Activated naive CD8-positive, alpha-beta T cell treated with anti-CD3 and anti-CD28 coated beads, Interleukin-2, amount 10 ng/mL, durations not matched to agents 7 days and 5 days (primary cell): ENCODE data around the gene SP9. TPM values are rescaled to one million over a fixed set of nuclear protein-coding genes. Genes with fewer than 3 reads are reported as not detected.

Experiments
- ATAC-seq: fragments of 150-1000 bp; cut with Tn5 transposase; one replicate; pipeline ENCODE4 v1.10.0; 2021; ENCODE audit warnings: low read depth, moderate library complexity
- POLR2A ChIA-PET: fragments of 350-600 bp; sonication (Branson Sonifier 250); formaldehyde crosslinking; loops from one replicate; lab custom pipeline; 2021; ENCODE audit warnings: antibody characterized with exemption; lab: Charles Lee
- DNase-seq: peaks from one replicate; pipeline ENCODE4 v3.0.0; 2021
- H3K27ac Mint-ChIP-seq: one replicate; pipeline ENCODE4 v1.8.0; 2022; ENCODE audit warnings: mild to moderate bottlenecking, mixed read lengths
- H3K27me3 Mint-ChIP-seq: one replicate; pipeline ENCODE4 v1.8.0; 2022; ENCODE audit warnings: mild to moderate bottlenecking, moderate library complexity, mixed read lengths
- H3K36me3 Mint-ChIP-seq: one replicate; pipeline ENCODE4 v1.8.0; 2021; ENCODE audit warnings: mild to moderate bottlenecking, mixed read lengths
- H3K4me1 Mint-ChIP-seq: one replicate; pipeline ENCODE4 v1.8.0; 2021; ENCODE audit warnings: mixed read lengths
- H3K4me3 Mint-ChIP-seq: one replicate; pipeline ENCODE4 v1.8.0; 2022; ENCODE audit warnings: mild to moderate bottlenecking, moderate library complexity, mixed read lengths
- H3K9me3 Mint-ChIP-seq: one replicate; pipeline ENCODE4 v1.8.0; 2021; ENCODE audit warnings: mixed read lengths
- total RNA-seq, 2 experiments: library from RNA; stranded (reverse); gene quantifications; one replicate each; pipeline ENCODE4 v1.2.3, GENCODE V29; 2021

Gene SP9
- total RNA-seq, 2 experiments from 2014 or later: not detected

DNA sequence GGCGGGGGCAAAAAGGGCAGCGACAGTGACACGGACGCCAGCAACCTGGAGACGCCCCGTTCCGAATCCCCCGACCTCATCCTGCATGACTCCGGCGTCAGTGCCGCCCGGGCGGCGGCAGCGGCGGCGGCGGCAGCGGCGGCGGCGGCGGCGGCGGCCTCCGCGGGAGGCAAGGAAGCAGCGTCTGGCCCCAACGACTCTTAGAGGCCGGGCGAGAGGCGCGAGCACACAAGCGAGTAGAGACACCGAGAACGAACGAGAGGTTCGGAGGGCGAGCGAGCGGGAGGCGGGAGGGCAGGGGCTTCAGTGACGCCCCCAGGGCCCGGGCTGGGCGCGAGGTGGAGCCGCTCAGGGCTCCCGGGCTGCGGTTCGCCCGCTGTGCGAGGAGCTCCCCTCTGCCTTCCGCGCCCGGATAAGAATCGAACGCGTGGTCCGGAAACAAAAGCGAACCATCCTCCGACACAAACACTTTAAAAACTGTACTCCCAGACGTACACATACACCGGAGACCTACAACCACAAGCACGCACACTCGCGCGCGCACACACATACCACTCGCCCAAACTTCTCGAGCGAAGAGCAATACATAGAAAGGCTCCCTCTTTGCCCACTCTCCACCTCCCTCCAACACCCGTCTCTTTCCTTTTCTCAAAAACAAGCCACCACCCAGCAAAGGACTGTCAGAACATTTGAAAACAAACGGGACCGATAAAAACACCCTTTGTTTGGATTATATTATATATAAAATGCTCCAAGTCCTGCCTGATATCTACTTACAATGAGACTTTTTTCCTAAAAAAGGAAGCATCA lies 2.8 kb downstream of the SP9 start:
- Mint-ChIP-seq H3K4me1 (peaks cover 37% of the 10 kb centered on the region), H3K27me3 (peaks cover 69% of the 10 kb centered on the region), H3K4me3 (peak overlapping the region; percentile 76), H3K27ac (peak overlapping the region; percentile 81), H3K36me3 (peaks cover 1% of the 10 kb centered on the region), H3K9me3 (no peaks in the 10 kb centered on the region)
- ATAC-seq: peak; percentile 21
- POLR2A ChIA-PET: no interaction called here
- peak; percentile 67 for DNase-seq

DNA sequence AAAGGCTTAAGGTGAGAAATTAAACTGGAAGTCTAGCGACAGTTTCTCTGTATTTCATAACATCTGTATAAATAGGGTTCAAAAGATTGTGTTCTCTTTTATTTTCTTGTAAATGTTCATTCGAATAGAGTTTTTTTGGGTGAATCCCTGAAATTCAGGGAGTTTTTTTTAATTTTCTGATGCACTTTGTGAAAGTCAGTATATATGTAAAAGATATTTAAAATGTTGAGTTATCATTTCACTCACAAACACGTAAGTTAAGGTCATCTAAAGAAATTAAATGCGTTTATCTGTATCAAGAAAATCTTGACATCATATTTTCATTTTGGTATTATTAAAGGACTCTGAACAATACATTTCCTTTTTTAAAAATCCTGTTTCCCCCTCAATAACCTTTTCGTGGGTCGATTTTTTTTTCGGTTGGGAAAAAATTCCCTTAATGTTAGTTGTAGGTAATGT lies 3.4 kb downstream of the SP9 start:
- no peaks in the 10 kb centered on the region for H3K9me3 Mint-ChIP-seq
- H3K36me3 Mint-ChIP-seq: peaks cover 1% of the 10 kb centered on the region
- H3K27ac Mint-ChIP-seq: peak overlapping the region; percentile 81
- no peak for ATAC-seq
- POLR2A ChIA-PET: no interaction called here
- H3K27me3 Mint-ChIP-seq: peaks cover 69% of the 10 kb centered on the region
- peaks cover 36% of the 10 kb centered on the region for H3K4me1 Mint-ChIP-seq
- H3K4me3 Mint-ChIP-seq: peak overlapping the region; percentile 76
- DNase-seq: no peak

DNA sequence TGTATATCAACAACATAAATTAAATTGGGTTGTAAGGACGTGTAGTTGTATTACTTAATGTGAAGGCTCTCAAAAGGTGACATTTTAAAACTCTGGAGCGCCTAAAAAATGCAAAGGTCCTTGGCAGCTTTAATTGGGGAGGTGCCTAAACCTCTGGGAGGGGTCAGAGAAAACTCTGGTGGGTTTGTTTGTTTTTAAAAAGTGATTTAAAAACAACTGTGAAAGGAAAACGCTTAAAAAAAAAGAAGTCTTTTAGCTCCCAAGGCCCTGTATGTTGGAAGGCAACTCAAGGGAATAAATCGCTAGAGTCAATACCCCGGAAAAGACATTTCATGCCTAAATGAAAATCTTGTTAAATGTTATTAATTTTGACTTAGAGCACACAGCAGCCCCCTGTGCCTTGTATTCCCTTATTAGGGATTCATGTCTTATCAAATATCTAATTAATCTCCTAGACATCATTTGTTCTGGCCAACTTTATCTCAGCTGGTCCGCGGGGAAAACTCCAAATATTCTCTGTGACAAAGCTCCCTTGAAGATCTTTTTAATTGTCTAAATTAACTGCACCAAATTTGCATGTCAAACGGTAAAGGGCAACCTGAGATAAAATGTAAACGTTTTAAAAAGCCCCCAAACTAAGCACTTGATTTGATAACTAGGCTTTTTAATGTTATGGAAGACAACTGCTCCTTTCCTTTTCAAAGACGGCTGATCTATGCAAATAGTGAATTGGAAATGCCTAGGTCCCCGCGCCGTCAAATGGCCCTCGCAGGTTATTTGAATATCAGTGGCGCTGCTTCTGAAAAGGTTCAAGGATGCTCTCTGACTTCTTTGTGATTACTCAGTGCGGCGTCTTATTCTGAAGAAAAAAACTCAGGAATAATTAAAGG lies 4.2 kb downstream of the SP9 start:
- ATAC-seq (no peak), DNase-seq (no peak)
- H3K27me3 Mint-ChIP-seq: peaks cover 67% of the 10 kb centered on the region
- POLR2A ChIA-PET: no interaction called here
- peaks cover 35% of the 10 kb centered on the region for H3K4me1 Mint-ChIP-seq
- H3K9me3 Mint-ChIP-seq: no peaks in the 10 kb centered on the region
- no peak overlapping the region for H3K27ac Mint-ChIP-seq
- H3K36me3 Mint-ChIP-seq: peaks cover 1% of the 10 kb centered on the region
- no peak overlapping the region for H3K4me3 Mint-ChIP-seq

DNA sequence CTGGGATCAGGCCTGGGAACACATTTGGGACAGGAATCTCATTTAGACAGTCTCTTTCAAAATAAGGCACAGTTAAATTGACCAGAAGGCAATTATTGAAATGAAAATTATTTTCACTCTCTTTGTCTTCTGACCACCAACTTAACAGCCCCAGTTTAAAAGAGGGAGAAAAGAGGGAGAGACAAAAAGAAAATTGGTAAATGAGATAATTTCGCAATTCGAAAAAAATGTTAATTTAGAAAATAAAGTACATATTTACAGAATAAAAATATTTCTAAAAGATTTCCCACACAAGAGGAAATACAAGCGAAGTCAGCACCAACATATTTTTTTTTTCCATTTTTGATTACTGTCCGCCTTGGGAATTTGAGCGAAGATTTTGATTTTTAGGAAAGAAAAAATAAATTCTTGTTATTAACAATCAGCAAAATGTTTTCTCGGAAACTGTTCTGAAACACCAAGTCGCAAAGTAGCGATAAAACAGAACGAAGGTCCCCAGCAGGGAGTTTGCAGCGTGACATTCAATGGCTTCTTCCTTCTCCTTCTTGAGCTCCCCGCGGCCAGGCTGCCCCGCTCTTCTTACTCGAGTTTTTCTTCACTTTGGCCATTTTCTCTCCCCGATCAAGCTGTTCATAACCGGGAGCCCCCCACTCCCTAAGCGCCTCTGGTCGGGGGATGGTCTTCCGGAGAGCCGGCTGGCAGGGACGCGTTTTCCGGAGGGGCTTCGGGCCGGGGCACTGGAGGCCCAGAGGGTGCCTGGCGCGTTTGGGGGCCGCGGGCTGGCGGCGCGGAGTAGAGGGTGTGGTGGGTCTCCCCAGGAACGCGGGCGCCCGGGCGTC lies 5.0 kb downstream of the SP9 start:
- peaks cover 36% of the 10 kb centered on the region for H3K4me1 Mint-ChIP-seq

DNA sequence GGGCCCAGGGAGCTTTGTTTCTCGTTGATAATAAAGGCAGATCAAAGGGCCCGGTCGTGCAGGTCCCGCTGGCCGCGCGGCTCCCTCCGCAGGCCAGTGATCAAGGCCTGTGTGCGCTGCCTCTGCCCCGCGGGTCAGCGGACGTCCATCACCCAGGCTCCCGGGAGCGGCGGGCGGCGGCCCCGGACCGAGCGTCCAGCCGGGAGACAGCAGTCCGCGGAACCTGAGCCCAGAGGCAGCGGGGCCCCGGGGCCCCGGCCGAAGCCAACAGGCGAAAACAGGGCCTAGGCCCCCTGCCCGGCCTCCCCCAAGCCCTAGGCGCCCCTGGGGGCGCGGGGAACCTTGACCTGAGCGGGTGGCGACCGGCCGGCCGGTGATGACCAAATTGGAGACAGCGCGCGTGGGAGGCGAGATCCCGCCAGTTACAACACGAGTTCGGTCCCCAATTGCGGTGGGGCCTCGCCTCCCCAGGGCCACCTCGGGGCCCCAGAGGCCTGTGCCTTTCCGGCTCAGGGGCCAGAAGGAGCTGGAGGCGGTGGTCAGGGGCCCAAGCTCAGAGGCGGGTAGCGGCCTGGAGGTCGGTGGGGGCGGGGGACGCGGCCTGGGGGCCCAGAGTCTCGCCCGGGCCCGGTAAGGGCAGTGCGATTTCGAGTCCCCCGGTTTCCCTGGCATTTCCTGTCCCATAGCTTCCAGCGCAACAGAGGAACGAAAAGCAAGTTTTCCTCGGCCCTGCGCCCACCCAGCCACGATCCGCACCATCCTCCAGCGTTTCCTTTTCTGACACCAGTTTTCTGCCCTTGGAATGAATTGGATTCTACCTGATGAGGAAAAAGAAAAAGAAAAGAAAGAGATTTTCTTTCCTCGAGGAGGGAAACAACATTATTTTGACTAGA lies 5.9 kb downstream of the SP9 start:
- Mint-ChIP-seq H3K4me1 (peaks cover 33% of the 10 kb centered on the region), H3K27ac (no peak overlapping the region), H3K36me3 (peaks cover 3% of the 10 kb centered on the region), H3K4me3 (peak overlapping the region; percentile 80), H3K27me3 (peaks cover 72% of the 10 kb centered on the region), H3K9me3 (no peaks in the 10 kb centered on the region)
- no peak for ATAC-seq
- POLR2A ChIA-PET: interaction anchor here (0.6 kb wide), 1 partner anchor 1018 kb away, joined by 7 read pairs; no protein-coding TSS in a partner anchor
- no peak for DNase-seq

More for the DNA sequence above, 5.0 kb downstream of the SP9 start:
- Mint-ChIP-seq H3K9me3 (no peaks in the 10 kb centered on the region), H3K27ac (no peak overlapping the region), H3K27me3 (peaks cover 70% of the 10 kb centered on the region), H3K36me3 (peaks cover 1% of the 10 kb centered on the region), H3K4me3 (peak overlapping the region; percentile 52)
- DNase-seq (no peak), ATAC-seq (no peak)
- POLR2A ChIA-PET: no interaction called here

DNA sequence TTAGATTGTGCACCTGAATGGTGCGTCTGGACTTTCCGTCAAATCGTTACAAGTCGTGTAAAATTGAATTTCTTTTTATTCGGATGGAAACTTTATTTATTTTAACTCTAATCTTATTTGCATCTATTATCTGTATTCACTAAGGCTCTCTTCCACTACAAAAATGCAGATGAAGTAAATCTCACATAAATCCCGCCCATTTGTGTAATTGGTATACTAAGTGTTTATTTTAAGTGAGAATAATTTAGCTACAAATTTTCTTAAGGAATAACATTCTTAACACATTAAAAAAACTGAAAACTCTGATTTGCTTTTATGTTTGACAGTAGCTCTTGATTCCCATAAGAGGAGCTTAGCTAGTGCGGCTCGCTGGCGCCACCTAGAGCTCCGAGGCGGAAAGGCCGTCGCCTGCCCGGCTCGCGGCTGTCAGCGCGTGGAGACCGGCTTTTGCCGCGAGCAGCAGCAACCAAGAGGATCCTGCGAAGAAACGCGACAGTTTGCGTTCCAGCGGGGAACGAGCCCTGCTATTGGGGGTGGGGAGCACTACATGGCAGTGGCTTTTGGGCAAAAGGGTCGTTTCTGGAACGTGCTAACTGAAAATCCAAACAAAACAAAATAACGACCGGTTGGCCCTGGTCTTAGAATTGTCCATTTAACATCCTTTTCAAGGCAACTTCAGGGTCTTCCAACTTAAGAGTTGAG lies 6.7 kb downstream of the SP9 start:
- Mint-ChIP-seq H3K27ac (no peak overlapping the region), H3K4me1 (peaks cover 33% of the 10 kb centered on the region), H3K4me3 (peak overlapping the region; percentile 80), H3K36me3 (peaks cover 3% of the 10 kb centered on the region), H3K9me3 (no peaks in the 10 kb centered on the region), H3K27me3 (peaks cover 74% of the 10 kb centered on the region)
- peak; percentile 71 for ATAC-seq
- POLR2A ChIA-PET: interaction anchor here (0.6 kb wide), 1 partner anchor 1019 kb away, joined by 7 read pairs; no protein-coding TSS in a partner anchor
- peak; percentile 92 for DNase-seq

DNA sequence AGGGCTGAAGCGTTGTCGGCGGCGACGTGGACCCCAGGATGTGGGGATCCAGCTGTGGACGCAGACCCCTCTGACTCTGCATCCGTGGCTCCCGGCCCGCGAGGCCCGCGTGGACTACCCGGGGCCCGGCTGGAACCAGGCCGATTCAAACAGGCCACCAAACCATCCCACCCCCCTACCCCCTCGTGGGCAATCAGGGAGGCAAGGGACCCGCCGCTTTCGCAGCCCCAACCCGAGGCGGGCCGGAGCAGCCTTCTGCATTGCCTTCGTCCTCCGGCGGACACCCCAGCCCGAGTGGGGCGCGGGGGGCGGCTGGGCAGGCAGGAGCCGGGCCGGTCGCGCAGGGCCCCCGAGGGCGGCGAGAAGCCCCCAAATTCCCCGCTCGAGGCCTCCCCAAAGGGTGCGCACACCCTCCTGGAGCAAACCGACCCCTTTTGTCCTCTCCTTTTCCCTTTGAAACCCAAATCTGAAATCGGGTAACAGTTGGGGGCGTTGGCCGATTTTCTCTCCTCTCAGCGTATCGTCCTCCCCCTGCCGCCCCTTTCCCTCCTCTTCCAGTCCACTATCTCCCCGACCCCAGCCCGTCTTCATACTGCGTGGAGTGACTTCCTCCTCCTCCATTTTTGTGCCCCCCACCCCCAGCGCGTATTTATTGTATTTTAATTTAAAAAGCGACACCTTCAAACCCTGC lies 7.4 kb downstream of the SP9 start:
- POLR2A ChIA-PET: no interaction called here
- peak overlapping the region; percentile 72 for H3K4me3 Mint-ChIP-seq
- H3K27ac Mint-ChIP-seq: no peak overlapping the region
- peaks cover 3% of the 10 kb centered on the region for H3K36me3 Mint-ChIP-seq
- DNase-seq (peak; percentile 58), ATAC-seq (peak; percentile 2)
- peaks cover 33% of the 10 kb centered on the region for H3K4me1 Mint-ChIP-seq
- H3K27me3 Mint-ChIP-seq: peaks cover 74% of the 10 kb centered on the region
- no peaks in the 10 kb centered on the region for H3K9me3 Mint-ChIP-seq

DNA sequence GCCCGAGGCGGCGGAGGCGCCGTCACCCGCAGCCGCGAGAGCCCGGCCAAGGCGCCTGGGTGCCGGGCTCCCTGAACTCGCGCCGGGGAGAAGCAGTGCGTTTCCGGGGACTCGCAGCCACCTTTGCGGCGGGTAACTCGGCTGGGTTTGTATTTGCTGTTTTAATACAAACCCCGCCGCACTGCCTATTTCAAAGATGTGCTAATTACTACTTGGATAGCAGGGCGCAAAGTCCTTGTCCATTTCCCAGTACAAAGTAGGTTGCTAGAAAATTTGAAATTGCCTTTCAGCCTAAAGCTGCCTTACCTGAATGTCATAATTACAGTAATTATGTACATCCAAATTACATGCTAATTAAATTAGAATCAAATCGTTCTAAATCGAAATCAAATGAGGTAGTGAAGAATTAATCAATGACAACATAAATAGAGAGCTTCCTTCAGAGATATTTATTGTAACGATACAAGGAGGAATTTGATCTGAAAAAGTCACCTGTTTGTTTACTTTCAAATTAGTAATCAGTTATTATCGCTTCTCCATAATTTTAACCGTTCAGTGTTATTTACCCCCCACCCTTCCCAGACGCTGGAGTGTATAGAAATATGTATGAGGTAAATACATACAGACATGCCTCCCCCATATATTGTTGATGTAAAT lies 8.1 kb downstream of the SP9 start:
- Mint-ChIP-seq H3K27me3 (peaks cover 69% of the 10 kb centered on the region), H3K27ac (no peak overlapping the region), H3K4me1 (peaks cover 30% of the 10 kb centered on the region), H3K4me3 (peak overlapping the region; percentile 72), H3K36me3 (peaks cover 3% of the 10 kb centered on the region), H3K9me3 (no peaks in the 10 kb centered on the region)
- POLR2A ChIA-PET: no interaction called here
- ATAC-seq (peak; percentile 25), DNase-seq (peak; percentile 65)

DNA sequence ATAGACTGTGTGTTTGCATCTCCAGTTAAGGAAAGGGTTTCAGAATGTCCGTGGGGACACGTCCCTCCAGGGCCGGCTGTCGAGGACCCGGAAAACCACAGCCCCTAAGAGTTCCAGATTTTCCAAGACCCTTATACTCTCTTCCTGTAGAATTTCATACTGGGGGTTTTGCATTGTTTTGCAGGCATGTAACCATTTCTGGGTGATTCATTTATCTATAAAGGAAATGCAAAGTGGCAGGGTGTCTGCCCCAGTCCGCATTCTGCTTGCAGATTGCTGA lies 8.5 kb downstream of the SP9 start:
- peak overlapping the region; percentile 72 for H3K4me3 Mint-ChIP-seq
- H3K36me3 Mint-ChIP-seq: peaks cover 3% of the 10 kb centered on the region
- H3K4me1 Mint-ChIP-seq: peaks cover 28% of the 10 kb centered on the region
- no peak overlapping the region for H3K27ac Mint-ChIP-seq
- DNase-seq (no peak), ATAC-seq (no peak)
- peaks cover 65% of the 10 kb centered on the region for H3K27me3 Mint-ChIP-seq
- no peaks in the 10 kb centered on the region for H3K9me3 Mint-ChIP-seq
- POLR2A ChIA-PET: no interaction called here

DNA sequence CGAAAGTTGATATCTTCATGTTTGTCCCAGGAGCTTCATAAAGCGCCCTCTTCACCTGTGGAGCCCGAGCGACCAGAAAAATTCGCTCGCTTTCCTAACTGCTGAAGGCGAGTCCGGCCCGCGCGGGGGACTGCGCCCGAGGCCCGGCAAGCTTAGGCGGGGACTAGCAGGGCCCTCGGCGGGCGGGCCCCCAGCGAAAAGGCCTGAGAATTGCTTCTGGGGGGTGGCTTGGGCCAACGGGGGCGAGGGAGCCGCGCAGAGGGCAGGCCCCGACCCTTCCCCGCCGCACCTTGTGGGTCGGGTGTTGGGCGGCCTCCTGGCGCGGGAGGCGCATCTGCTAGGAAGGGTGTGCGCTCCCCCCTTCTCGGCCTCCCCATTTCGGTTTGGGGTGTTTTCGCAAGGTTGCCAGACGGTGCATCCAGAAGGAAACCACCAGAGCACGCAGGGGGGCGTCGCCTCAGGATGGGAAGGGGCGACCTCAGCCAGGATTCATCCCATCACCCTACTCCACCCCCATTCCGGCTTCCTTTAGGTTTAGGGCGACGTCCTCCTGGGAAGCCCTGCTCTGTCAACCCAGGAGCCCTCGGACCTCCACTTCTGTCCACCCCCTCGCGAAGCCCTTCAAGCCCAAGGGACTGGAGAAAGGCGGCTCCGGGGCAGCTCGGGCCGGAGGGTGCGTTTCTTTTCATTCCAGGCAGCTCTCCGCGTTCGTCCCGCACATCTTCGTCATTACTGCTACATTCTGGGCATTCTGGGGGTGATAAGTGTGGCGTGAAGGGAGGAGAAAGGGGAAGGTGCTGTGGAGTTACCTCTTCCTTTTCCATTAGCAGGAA lies 9.1 kb downstream of the SP9 start:
- no peak overlapping the region for H3K27ac Mint-ChIP-seq

More for the DNA sequence above, 9.1 kb downstream of the SP9 start:
- H3K27me3 Mint-ChIP-seq: peaks cover 60% of the 10 kb centered on the region
- POLR2A ChIA-PET: no interaction called here
- no peak for ATAC-seq
- H3K4me1 Mint-ChIP-seq: peaks cover 28% of the 10 kb centered on the region
- peak overlapping the region; percentile 72 for H3K4me3 Mint-ChIP-seq
- no peaks in the 10 kb centered on the region for H3K9me3 Mint-ChIP-seq
- H3K36me3 Mint-ChIP-seq: peaks cover 8% of the 10 kb centered on the region
- no peak for DNase-seq
